Neural cell (in vitro differentiated cells): ENCODE results near the gene SAPCD1. TPM values are rescaled to one million over a fixed set of nuclear protein-coding genes. Genes with fewer than 3 reads are reported as not detected.

Source experiments
- H2AFZ ChIP-seq: fragments of 200-600, 300-800 bp; sonication (generic), shearing (Covaris generic); 2 replicates; pipeline ENCODE4 v1.6.0; 2014; ENCODE audit warnings: low read depth, mild to moderate bottlenecking, antibody characterized with exemption, low read length, moderate library complexity
- H3F3A ChIP-seq: fragments of 200-600 bp; shearing (Covaris generic); 2 replicates; pipeline ENCODE4 v1.6.1; 2016; ENCODE audit warnings: mild to moderate bottlenecking, moderate library complexity, mixed read lengths, antibody characterized with exemption, low read length; ENCODE audit not compliant: insufficient read depth, poor library complexity, severe bottlenecking
- H3K27ac ChIP-seq: fragments of 200-600, 300-800 bp; sonication (generic), shearing (Covaris generic); 2 replicates; pipeline ENCODE4 v1.5.1; 2014; ENCODE audit warnings: mild to moderate bottlenecking, low read length, moderate library complexity
- H3K27me3 ChIP-seq: fragments of 300-800, 200-600 bp; sonication (generic), shearing (Covaris generic); 2 replicates; pipeline ENCODE4 v1.6.0; 2014; ENCODE audit warnings: mild to moderate bottlenecking, low read depth, low read length, moderate library complexity; ENCODE audit not compliant: insufficient read depth
- H3K36me3 ChIP-seq: fragments of 300-800, 200-600 bp; sonication (generic), shearing (Covaris generic); 2 replicates; pipeline ENCODE4 v1.5.1; 2014; ENCODE audit warnings: mild to moderate bottlenecking, antibody characterized with exemption, low read length, moderate library complexity; ENCODE audit not compliant: insufficient read depth
- H3K4me2 ChIP-seq: fragments of 300-800, 200-600 bp; sonication (generic), shearing (Covaris generic); 2 replicates; pipeline ENCODE4 v1.6.0; 2014; ENCODE audit warnings: mild to moderate bottlenecking, low read length
- H3K4me3 ChIP-seq: fragments of 300-800, 200-600 bp; sonication (generic), shearing (Covaris generic); 2 replicates; pipeline ENCODE4 v1.5.1; 2014; ENCODE audit warnings: mild to moderate bottlenecking, low read length, moderate library complexity
- H3K79me2 ChIP-seq: fragments of 200-600 bp; shearing (Covaris generic); replicated peaks from 2 replicates; pipeline ENCODE4 v1.6.0; 2014; ENCODE audit warnings: mild to moderate bottlenecking, low read length, moderate library complexity; ENCODE audit not compliant: insufficient read depth
- H3K9ac ChIP-seq: fragments of 300-800, 200-600 bp; sonication (generic), shearing (Covaris generic); 2 replicates; pipeline ENCODE4 v1.6.1; 2016; ENCODE audit warnings: mild to moderate bottlenecking, low read length, mixed read lengths
- H3K9me2 ChIP-seq: fragments of 200-600 bp; shearing (Covaris generic); 2 replicates; pipeline ENCODE4 v1.6.1; 2016; ENCODE audit warnings: mild to moderate bottlenecking, low read length, mixed read lengths; ENCODE audit not compliant: insufficient read depth
- H3K9me3 ChIP-seq: fragments of 200-600, 300-800 bp; sonication (generic), shearing (Covaris generic); 2 replicates; pipeline ENCODE4 v1.6.1; 2016; ENCODE audit warnings: mild to moderate bottlenecking, mixed run types, low read length, moderate library complexity, mixed read lengths
- H4K20me1 ChIP-seq: fragments of 200-600 bp; shearing (Covaris generic); 2 replicates; pipeline ENCODE4 v1.6.1; 2016; ENCODE audit warnings: mild to moderate bottlenecking, mixed run types; ENCODE audit not compliant: insufficient read depth
- EP300 ChIP-seq: fragments of 450-650 bp; conservative IDR thresholded peaks from 2 replicates; pipeline ENCODE4 v1.6.1; 2014; ENCODE audit warnings: antibody characterized with exemption, mild to moderate bottlenecking, moderate library complexity; ENCODE audit not compliant: poor library complexity, severe bottlenecking
- EZH2 ChIP-seq: fragments of 200-600, 300-800 bp; shearing (Covaris generic), sonication (generic); IDR thresholded peaks from 2 replicates; pipeline ENCODE4 v1.6.1; 2014; ENCODE audit warnings: antibody characterized with exemption, low read length, borderline replicate concordance, mild to moderate bottlenecking; ENCODE audit not compliant: insufficient read depth, poor library complexity, severe bottlenecking
- MXI1 ChIP-seq: fragments of 450-650 bp; conservative IDR thresholded peaks from 2 replicates; pipeline ENCODE4 v1.6.1; 2014; ENCODE audit warnings: antibody characterized with exemption, mild to moderate bottlenecking; ENCODE audit not compliant: poor library complexity, severe bottlenecking
- POLR2AphosphoS5 ChIP-seq: IDR thresholded peaks from 2 replicates; pipeline ENCODE4 v1.6.1; 2012
- RAD21 ChIP-seq: fragments of 450-650 bp; conservative IDR thresholded peaks from 2 replicates; pipeline ENCODE4 v1.6.1; 2014; ENCODE audit warnings: antibody characterized with exemption, mild to moderate bottlenecking, moderate library complexity
- SMC3 ChIP-seq: fragments of 450-650 bp; conservative IDR thresholded peaks from 2 replicates; pipeline ENCODE4 v1.6.1; 2014; ENCODE audit warnings: antibody characterized with exemption, mild to moderate bottlenecking, moderate library complexity; ENCODE audit not compliant: poor library complexity
- TAF1 ChIP-seq: IDR thresholded peaks from 2 replicates; pipeline ENCODE4 v1.6.1; 2012; ENCODE audit warnings: low read depth
- polyA plus RNA-seq: library from polyadenylated mRNA; depleted of rRNA; stranded (reverse); fragments of >200 nt; gene quantifications from 2 replicates; pipeline ENCODE4 v1.2.3, GENCODE V29; 2014
- TF ChIP-seq, protein P1 (sequence below): fragments of 450-650 bp; IDR thresholded peaks from 2 replicates; pipeline ENCODE4 v1.5.1; 2014; ENCODE audit warnings: antibody characterized with exemption, mild to moderate bottlenecking, moderate library complexity; ENCODE audit not compliant: poor library complexity, severe bottlenecking
- TF ChIP-seq, protein P2 (sequence below): IDR thresholded peaks from 2 replicates; pipeline ENCODE4 v1.6.1; 2012; ENCODE audit warnings: borderline replicate concordance

The SAPCD1 gene
- polyA plus RNA-seq, 1 donor from 2014 or later = not detected

DNA sequence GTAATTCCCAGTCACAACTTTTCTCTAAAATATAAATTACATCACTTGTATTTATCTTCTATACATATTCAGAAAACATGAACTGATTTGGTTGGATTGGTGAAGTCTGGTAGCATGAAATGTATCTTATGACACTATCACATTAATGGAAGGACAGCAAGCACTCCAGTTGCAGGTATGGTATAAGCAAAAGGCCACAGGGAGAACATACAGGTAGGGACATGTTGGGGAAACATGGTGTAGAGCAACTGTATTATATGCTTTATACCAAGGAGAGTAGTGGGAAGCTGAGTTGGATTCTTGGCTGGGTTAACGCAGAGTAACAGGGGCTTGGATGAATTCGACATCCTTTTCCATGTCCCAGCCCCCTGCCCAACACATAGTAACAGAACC is 34.5 kb downstream of the SAPCD1 start:
- H3K9me3 ChIP-seq = no peaks in the 10 kb centered on the region
- TF ChIP-seq EZH2 (no peak), EP300 (no peak), POLR2AphosphoS5 (no peak), TAF1 (no peak), MXI1 (no peak), RAD21 (no peak), SMC3 (no peak)
- TF ChIP-seq, protein P1, sequence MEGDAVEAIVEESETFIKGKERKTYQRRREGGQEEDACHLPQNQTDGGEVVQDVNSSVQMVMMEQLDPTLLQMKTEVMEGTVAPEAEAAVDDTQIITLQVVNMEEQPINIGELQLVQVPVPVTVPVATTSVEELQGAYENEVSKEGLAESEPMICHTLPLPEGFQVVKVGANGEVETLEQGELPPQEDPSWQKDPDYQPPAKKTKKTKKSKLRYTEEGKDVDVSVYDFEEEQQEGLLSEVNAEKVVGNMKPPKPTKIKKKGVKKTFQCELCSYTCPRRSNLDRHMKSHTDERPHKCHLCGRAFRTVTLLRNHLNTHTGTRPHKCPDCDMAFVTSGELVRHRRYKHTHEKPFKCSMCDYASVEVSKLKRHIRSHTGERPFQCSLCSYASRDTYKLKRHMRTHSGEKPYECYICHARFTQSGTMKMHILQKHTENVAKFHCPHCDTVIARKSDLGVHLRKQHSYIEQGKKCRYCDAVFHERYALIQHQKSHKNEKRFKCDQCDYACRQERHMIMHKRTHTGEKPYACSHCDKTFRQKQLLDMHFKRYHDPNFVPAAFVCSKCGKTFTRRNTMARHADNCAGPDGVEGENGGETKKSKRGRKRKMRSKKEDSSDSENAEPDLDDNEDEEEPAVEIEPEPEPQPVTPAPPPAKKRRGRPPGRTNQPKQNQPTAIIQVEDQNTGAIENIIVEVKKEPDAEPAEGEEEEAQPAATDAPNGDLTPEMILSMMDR = no peak
- TF ChIP-seq, protein P2, sequence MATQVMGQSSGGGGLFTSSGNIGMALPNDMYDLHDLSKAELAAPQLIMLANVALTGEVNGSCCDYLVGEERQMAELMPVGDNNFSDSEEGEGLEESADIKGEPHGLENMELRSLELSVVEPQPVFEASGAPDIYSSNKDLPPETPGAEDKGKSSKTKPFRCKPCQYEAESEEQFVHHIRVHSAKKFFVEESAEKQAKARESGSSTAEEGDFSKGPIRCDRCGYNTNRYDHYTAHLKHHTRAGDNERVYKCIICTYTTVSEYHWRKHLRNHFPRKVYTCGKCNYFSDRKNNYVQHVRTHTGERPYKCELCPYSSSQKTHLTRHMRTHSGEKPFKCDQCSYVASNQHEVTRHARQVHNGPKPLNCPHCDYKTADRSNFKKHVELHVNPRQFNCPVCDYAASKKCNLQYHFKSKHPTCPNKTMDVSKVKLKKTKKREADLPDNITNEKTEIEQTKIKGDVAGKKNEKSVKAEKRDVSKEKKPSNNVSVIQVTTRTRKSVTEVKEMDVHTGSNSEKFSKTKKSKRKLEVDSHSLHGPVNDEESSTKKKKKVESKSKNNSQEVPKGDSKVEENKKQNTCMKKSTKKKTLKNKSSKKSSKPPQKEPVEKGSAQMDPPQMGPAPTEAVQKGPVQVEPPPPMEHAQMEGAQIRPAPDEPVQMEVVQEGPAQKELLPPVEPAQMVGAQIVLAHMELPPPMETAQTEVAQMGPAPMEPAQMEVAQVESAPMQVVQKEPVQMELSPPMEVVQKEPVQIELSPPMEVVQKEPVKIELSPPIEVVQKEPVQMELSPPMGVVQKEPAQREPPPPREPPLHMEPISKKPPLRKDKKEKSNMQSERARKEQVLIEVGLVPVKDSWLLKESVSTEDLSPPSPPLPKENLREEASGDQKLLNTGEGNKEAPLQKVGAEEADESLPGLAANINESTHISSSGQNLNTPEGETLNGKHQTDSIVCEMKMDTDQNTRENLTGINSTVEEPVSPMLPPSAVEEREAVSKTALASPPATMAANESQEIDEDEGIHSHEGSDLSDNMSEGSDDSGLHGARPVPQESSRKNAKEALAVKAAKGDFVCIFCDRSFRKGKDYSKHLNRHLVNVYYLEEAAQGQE = no peak
- H3K27ac ChIP-seq = no peak overlapping the region
- no peaks in the 10 kb centered on the region for H3K9me2 ChIP-seq
- H3K4me2 ChIP-seq = no peak overlapping the region
- no peak overlapping the region for H3K4me3 ChIP-seq
- no peak overlapping the region for H2AFZ ChIP-seq
- no peaks in the 10 kb centered on the region for H4K20me1 ChIP-seq
- no peaks in the 10 kb centered on the region for H3K36me3 ChIP-seq
- no peak overlapping the region for H3K9ac ChIP-seq
- no peaks in the 10 kb centered on the region for H3F3A ChIP-seq
- peaks cover 18% of the 10 kb centered on the region for H3K79me2 ChIP-seq
- no peaks in the 10 kb centered on the region for H3K27me3 ChIP-seq

DNA sequence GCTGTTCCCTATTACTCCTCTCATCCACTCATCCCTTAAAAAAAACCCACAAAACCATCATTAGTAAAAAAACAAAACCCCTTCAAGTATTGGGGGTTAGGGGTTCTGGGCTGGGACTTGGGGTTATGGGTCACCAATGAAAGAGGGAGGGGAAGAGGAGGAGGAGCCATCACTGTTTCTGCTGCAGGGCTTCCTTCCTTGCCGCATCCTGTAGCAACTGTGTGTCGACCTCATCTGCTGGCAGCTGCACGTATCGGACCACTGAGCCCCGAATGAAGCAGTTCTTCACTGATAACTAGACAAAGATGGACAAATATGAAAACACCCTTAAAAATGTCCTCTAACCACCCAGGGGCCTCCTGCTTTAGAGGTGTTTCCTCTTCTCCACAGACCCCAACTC is 35.1 kb downstream of the SAPCD1 start:
- Histone ChIP-seq H3K27ac (no peak overlapping the region), H3K4me3 (no peak overlapping the region), H2AFZ (no peak overlapping the region), H3K36me3 (no peaks in the 10 kb centered on the region), H3K4me2 (no peak overlapping the region), H3K79me2 (peaks cover 18% of the 10 kb centered on the region), H4K20me1 (no peaks in the 10 kb centered on the region), H3K9ac (no peak overlapping the region), H3K9me3 (no peaks in the 10 kb centered on the region), H3K9me2 (no peaks in the 10 kb centered on the region), H3K27me3 (no peaks in the 10 kb centered on the region), H3F3A (no peaks in the 10 kb centered on the region)
- TF ChIP-seq, protein P2 = no peak
- TF ChIP-seq POLR2AphosphoS5 (no peak), EP300 (no peak), EZH2 (no peak), SMC3 (no peak), RAD21 (no peak), MXI1 (no peak)
- TF ChIP-seq, protein P1 = no peak
